ENCODE results near the gene DNAJC12. TPM values are rescaled to one million over a fixed set of nuclear protein-coding genes. Genes with fewer than 3 reads are reported as not detected.
A peak's percentile ranks its signal among the peaks of the same experiment; 100 is the strongest.

Gene DNAJC12
- total RNA-seq, 5 donors from 2014 or later (not counting 1 experiment from before 2014, with no cell fraction given): 0.20 to 0.28 TPM; not detected in 3

GRCh38 chr10:67861750-67862432, 23.9 kb upstream of the DNAJC12 start:
- Histone ChIP-seq H3K36me3 (ENCODE audit: control insufficient read depth in 2 of 2, extremely low read depth in 1 of 2, insufficient read depth in 1 of 2, low read length in 1 of 2) (no peaks in the 10 kb centered on the region), H3K27ac (ENCODE audit: low read length) (no peak overlapping the region), H3K27me3 (replicated peaks in 1 of 2; ENCODE audit: control insufficient read depth in 2 of 2, extremely low read depth in 1 of 2, insufficient read depth in 2 of 2, low read length in 1 of 2) (no peaks in the 10 kb centered on the region), H3K9me3 (no peaks in the 10 kb centered on the region), H3K4me1 (ENCODE audit: control insufficient read depth in 1 of 2, extremely low read depth in 1 of 2, insufficient read depth in 2 of 2, low read length in 2 of 2) (no peaks in the 10 kb centered on the region), H3K4me3 (ENCODE audit: control insufficient read depth in 1 of 2, extremely low read depth in 1 of 2, low read length in 1 of 2) (no peak overlapping the region)
- ChIA-PET CTCF (interaction anchor here (0.5 to 0.6 kb wide), 2 partner anchors 490 to 547 kb away, joined by 4 to 5 read pairs; no protein-coding TSS in a partner anchor), POLR2A (interaction anchor here in 1 of 2 donors (0.7 kb wide), 1 partner anchor 10 kb away, joined by 3 read pairs; no protein-coding TSS in a partner anchor)
- no peak overlapping the region for H3K4me3 Mint-ChIP-seq
- no peak for DNase-seq
- no peak overlapping the region for H3K27ac Mint-ChIP-seq
- H3K36me3 Mint-ChIP-seq: no peaks in the 10 kb centered on the region
- no CpG with 5 or more reads among the region's 4 CpGs for WGBS (ENCODE audit: insufficient coverage)
- no peaks in the 10 kb centered on the region for H3K27me3 Mint-ChIP-seq
- no peaks in the 10 kb centered on the region for H3K4me1 Mint-ChIP-seq
- H3K9me3 Mint-ChIP-seq: no peaks in the 10 kb centered on the region
- no peak for ATAC-seq (replicated peaks in 1 of 4)

- H3K4me1 ChIP-seq (ENCODE audit: control insufficient read depth in 1 of 2, extremely low read depth in 1 of 2, insufficient read depth in 2 of 2, low read length in 2 of 2): peaks cover 0 to 3% of the 10 kb centered on the region in 2 experiments
- CTCF ChIA-PET: interaction anchor here in 1 of 2 donors (0.5 to 0.7 kb wide), 3 partner anchors 202 to 859 kb away, joined by 3 to 11 read pairs (median 3); no protein-coding TSS in a partner anchor
- no peak overlapping the region for H3K4me3 ChIP-seq (ENCODE audit: control insufficient read depth in 1 of 2, extremely low read depth in 1 of 2, low read length in 1 of 2)
- Mint-ChIP-seq H3K9me3 (no peaks in the 10 kb centered on the region), H3K4me3 (no peak overlapping the region), H3K36me3 (no peaks in the 10 kb centered on the region), H3K4me1 (peaks cover 2 to 13% (median 5%) of the 10 kb centered on the region in 3 donors), H3K27ac (no peak overlapping the region), H3K27me3 (no peaks in the 10 kb centered on the region)
- H3K36me3 ChIP-seq (ENCODE audit: control insufficient read depth in 2 of 2, extremely low read depth in 1 of 2, insufficient read depth in 1 of 2, low read length in 1 of 2): no peaks in the 10 kb centered on the region
- H3K27ac ChIP-seq (ENCODE audit: low read length): no peak overlapping the region
- WGBS (ENCODE audit: insufficient coverage): 100% methylated on average over 1 of the region's 2 CpGs
- ATAC-seq (replicated peaks in 1 of 4) (no peak), DNase-seq (no peak)
- no peaks in the 10 kb centered on the region for H3K27me3 ChIP-seq (replicated peaks in 1 of 2; ENCODE audit: control insufficient read depth in 2 of 2, extremely low read depth in 1 of 2, insufficient read depth in 2 of 2, low read length in 1 of 2)
- H3K9me3 ChIP-seq: no peaks in the 10 kb centered on the region
- POLR2A ChIA-PET: interaction anchor here in 1 of 2 donors (0.6 kb wide), 1 partner anchor 331 kb away, joined by 4 read pairs; no protein-coding TSS in a partner anchor
Observed at GRCh38 chr10:67858971-67859370, 21.0 kb upstream of the DNAJC12 start.

GRCh38 chr10:67853512-67853911, 15.5 kb upstream of the DNAJC12 start:
- H3K4me1 Mint-ChIP-seq: peaks cover 13 to 16% (median 14%) of the 10 kb centered on the region in 3 donors
- no peaks in the 10 kb centered on the region for H3K27me3 Mint-ChIP-seq
- no peaks in the 10 kb centered on the region for H3K36me3 Mint-ChIP-seq
- peaks cover 3 to 14% of the 10 kb centered on the region in 2 experiments for H3K4me1 ChIP-seq (ENCODE audit: control insufficient read depth in 1 of 2, extremely low read depth in 1 of 2, insufficient read depth in 2 of 2, low read length in 2 of 2)
- H3K4me3 Mint-ChIP-seq: no peak overlapping the region
- H3K27ac Mint-ChIP-seq: no peak overlapping the region
- no peak overlapping the region for H3K4me3 ChIP-seq (ENCODE audit: control insufficient read depth in 1 of 2, extremely low read depth in 1 of 2, low read length in 1 of 2)
- no peak for ATAC-seq (replicated peaks in 1 of 4)
- CTCF ChIA-PET: interaction anchor here (0.6 to 1.0 kb wide), 5 partner anchors 33 to 643 kb away, joined by 3 to 5 read pairs (median 3); no protein-coding TSS in a partner anchor
- DNase-seq: no peak
- no peaks in the 10 kb centered on the region for H3K9me3 ChIP-seq
- H3K27ac ChIP-seq (ENCODE audit: low read length): no peak overlapping the region
- H3K27me3 ChIP-seq (replicated peaks in 1 of 2; ENCODE audit: control insufficient read depth in 2 of 2, extremely low read depth in 1 of 2, insufficient read depth in 2 of 2, low read length in 1 of 2): no peaks in the 10 kb centered on the region
- no CpG with 5 or more reads among the region's 3 CpGs for WGBS (ENCODE audit: insufficient coverage)
- POLR2A ChIA-PET: no interaction called here
- no peaks in the 10 kb centered on the region for H3K9me3 Mint-ChIP-seq
- H3K36me3 ChIP-seq (ENCODE audit: control insufficient read depth in 2 of 2, extremely low read depth in 1 of 2, insufficient read depth in 1 of 2, low read length in 1 of 2): no peaks in the 10 kb centered on the region

GRCh38 chr10:67852761-67853160, 14.8 kb upstream of the DNAJC12 start:
- H3K27me3 Mint-ChIP-seq: no peaks in the 10 kb centered on the region
- no peaks in the 10 kb centered on the region for H3K36me3 Mint-ChIP-seq
- Histone ChIP-seq H3K9me3 (no peaks in the 10 kb centered on the region), H3K27me3 (replicated peaks in 1 of 2; ENCODE audit: control insufficient read depth in 2 of 2, extremely low read depth in 1 of 2, insufficient read depth in 2 of 2, low read length in 1 of 2) (peaks cover 0 to 3% of the 10 kb centered on the region in 2 experiments), H3K4me3 (ENCODE audit: control insufficient read depth in 1 of 2, extremely low read depth in 1 of 2, low read length in 1 of 2) (no peak overlapping the region), H3K36me3 (ENCODE audit: control insufficient read depth in 2 of 2, extremely low read depth in 1 of 2, insufficient read depth in 1 of 2, low read length in 1 of 2) (no peaks in the 10 kb centered on the region), H3K27ac (ENCODE audit: low read length) (no peak overlapping the region), H3K4me1 (ENCODE audit: control insufficient read depth in 1 of 2, extremely low read depth in 1 of 2, insufficient read depth in 2 of 2, low read length in 2 of 2) (peaks cover 3 to 14% of the 10 kb centered on the region in 2 experiments)
- ATAC-seq (replicated peaks in 1 of 4) (no peak), DNase-seq (no peak)
- peaks cover 13 to 16% (median 14%) of the 10 kb centered on the region in 3 donors for H3K4me1 Mint-ChIP-seq
- H3K27ac Mint-ChIP-seq: no peak overlapping the region
- WGBS (ENCODE audit: insufficient coverage): no CpG with 5 or more reads among the region's 5 CpGs
- no peak overlapping the region for H3K4me3 Mint-ChIP-seq
- no peaks in the 10 kb centered on the region for H3K9me3 Mint-ChIP-seq
- ChIA-PET POLR2A (interaction anchor here in 1 of 2 donors (0.7 kb wide), 1 partner anchor 9 kb away, joined by 3 read pairs; no protein-coding TSS in a partner anchor), CTCF (interaction anchor here (0.5 to 0.7 kb wide), 3 partner anchors 16 to 448 kb away, joined by 3 to 5 read pairs (median 3); no protein-coding TSS in a partner anchor)

GRCh38 chr10:67851186-67851585, 13.2 kb upstream of the DNAJC12 start:
- no CpG with 5 or more reads among the region's 2 CpGs for WGBS (ENCODE audit: insufficient coverage)
- no peak for ATAC-seq (replicated peaks in 1 of 4)
- ChIA-PET POLR2A (no interaction called here), CTCF (interaction anchor here in 1 of 2 donors (0.6 to 1.3 kb wide), 3 partner anchors 33 to 452 kb away, joined by 3 read pairs; partner anchors contain the start of gene SIRT1)
- Mint-ChIP-seq H3K4me1 (peaks cover 9 to 16% (median 14%) of the 10 kb centered on the region in 3 donors), H3K27me3 (no peaks in the 10 kb centered on the region), H3K9me3 (no peaks in the 10 kb centered on the region), H3K4me3 (peak overlapping the region in 2 of 3 donors; percentile 18 to 49), H3K27ac (no peak overlapping the region), H3K36me3 (no peaks in the 10 kb centered on the region)
- no peak for DNase-seq
- Histone ChIP-seq H3K9me3 (no peaks in the 10 kb centered on the region), H3K4me3 (ENCODE audit: control insufficient read depth in 1 of 2, extremely low read depth in 1 of 2, low read length in 1 of 2) (no peak overlapping the region), H3K4me1 (ENCODE audit: control insufficient read depth in 1 of 2, extremely low read depth in 1 of 2, insufficient read depth in 2 of 2, low read length in 2 of 2) (peaks cover 3 to 14% of the 10 kb centered on the region in 2 experiments), H3K27ac (ENCODE audit: low read length) (no peak overlapping the region), H3K36me3 (ENCODE audit: control insufficient read depth in 2 of 2, extremely low read depth in 1 of 2, insufficient read depth in 1 of 2, low read length in 1 of 2) (no peaks in the 10 kb centered on the region), H3K27me3 (replicated peaks in 1 of 2; ENCODE audit: control insufficient read depth in 2 of 2, extremely low read depth in 1 of 2, insufficient read depth in 2 of 2, low read length in 1 of 2) (peaks cover 0 to 3% of the 10 kb centered on the region in 2 experiments)

- no peaks in the 10 kb centered on the region for H3K36me3 ChIP-seq (ENCODE audit: control insufficient read depth in 2 of 2, extremely low read depth in 1 of 2, insufficient read depth in 1 of 2, low read length in 1 of 2)
- CTCF ChIA-PET: interaction anchor here (0.5 to 1.7 kb wide), 13 partner anchors 10 to 611 kb away, joined by 3 to 8 read pairs (median 4); partner anchors contain the start of gene SIRT1 (in 1 of the 2)
Observed at GRCh38 chr10:67849331-67850011, 11.5 kb upstream of the DNAJC12 start.

More at GRCh38 chr10:67849331-67850011, 11.5 kb upstream of the DNAJC12 start:
- Mint-ChIP-seq H3K27ac (peak overlapping the region; percentile 91 to 99), H3K27me3 (no peaks in the 10 kb centered on the region), H3K4me1 (peaks cover 0 to 12% (median 11%) of the 10 kb centered on the region in 3 donors), H3K4me3 (peak overlapping the region; percentile 82 to 93 (median 92)), H3K9me3 (no peaks in the 10 kb centered on the region), H3K36me3 (no peaks in the 10 kb centered on the region)
- Histone ChIP-seq H3K9me3 (no peaks in the 10 kb centered on the region), H3K27ac (ENCODE audit: low read length) (peak overlapping the region; percentile 92), H3K4me3 (ENCODE audit: control insufficient read depth in 1 of 2, extremely low read depth in 1 of 2, low read length in 1 of 2) (peak overlapping the region; percentile 72 to 79), H3K4me1 (ENCODE audit: control insufficient read depth in 1 of 2, extremely low read depth in 1 of 2, insufficient read depth in 2 of 2, low read length in 2 of 2) (peaks cover 3 to 11% of the 10 kb centered on the region in 2 experiments), H3K27me3 (replicated peaks in 1 of 2; ENCODE audit: control insufficient read depth in 2 of 2, extremely low read depth in 1 of 2, insufficient read depth in 2 of 2, low read length in 1 of 2) (peaks cover 0 to 3% of the 10 kb centered on the region in 2 experiments)
- POLR2A ChIA-PET: interaction anchor here (0.5 to 1.2 kb wide), 10 partner anchors 12 to 1166 kb away, joined by 3 to 8 read pairs (median 4); partner anchors contain the start of genes DNAJC12 (in 1 of the 2) and SIRT1 (in 1 of the 2)
- WGBS (ENCODE audit: insufficient coverage): 1% methylated on average over 24 of the region's 36 CpGs
- ATAC-seq (replicated peaks in 1 of 4) (peak; percentile 97 to 99 (median 99)), DNase-seq (peak; percentile 81 to 94 (median 90))
